Right lobe of liver (tissue), 4 donors: ENCODE data around the gene ITPKB.

Experiments
- CTCF ChIP-seq, 4 donors: fragments of 200-600 bp in 3 of 4; fragments of 450-650 bp in 1 of 4; IDR thresholded peaks; one replicate each; pipeline versions ENCODE4 v1.5.1 to v1.8.0; 2016 to 2022; ENCODE audit warnings: antibody characterized with exemption in 4 of 4, mild to moderate bottlenecking in 2 of 4
- POLR2A ChIP-seq: fragments of 450-650 bp; IDR thresholded peaks from one replicate; pipeline ENCODE4 v1.6.1; 2017; ENCODE audit warnings: antibody characterized with exemption, mild to moderate bottlenecking
- donor health status: DM: no; HTN: no; CAD: no.
- donor health status: DM: no; HTN: no; CAD: no.
- donor health status: DM: no; HTN: yes; CAD: no.

- no peak for TF ChIP-seq CTCF (IDR thresholded peaks at IDR 0.05)
- no peak for TF ChIP-seq POLR2A
Observed at GRCh38 chr1:226763905-226764264, 24.8 kb upstream of the ITPKB start.
